GM18867 (cell line): ENCODE data around the gene RAB5A.
"Not testable (repeated sequence)": the region's sequence is repeated elsewhere in the genome, so short reads cannot be mapped to it uniquely, and the experiment has no call there.

ENCODE experiments used
- ATAC-seq: cut with Tn5 transposase; IDR thresholded peaks from one replicate; pipeline ENCODE4 v1.9.1; 2021; ENCODE audit warnings: mild to moderate bottlenecking, moderate library complexity; ENCODE audit not compliant: unreplicated experiment

Gene RAB5A

DNA sequence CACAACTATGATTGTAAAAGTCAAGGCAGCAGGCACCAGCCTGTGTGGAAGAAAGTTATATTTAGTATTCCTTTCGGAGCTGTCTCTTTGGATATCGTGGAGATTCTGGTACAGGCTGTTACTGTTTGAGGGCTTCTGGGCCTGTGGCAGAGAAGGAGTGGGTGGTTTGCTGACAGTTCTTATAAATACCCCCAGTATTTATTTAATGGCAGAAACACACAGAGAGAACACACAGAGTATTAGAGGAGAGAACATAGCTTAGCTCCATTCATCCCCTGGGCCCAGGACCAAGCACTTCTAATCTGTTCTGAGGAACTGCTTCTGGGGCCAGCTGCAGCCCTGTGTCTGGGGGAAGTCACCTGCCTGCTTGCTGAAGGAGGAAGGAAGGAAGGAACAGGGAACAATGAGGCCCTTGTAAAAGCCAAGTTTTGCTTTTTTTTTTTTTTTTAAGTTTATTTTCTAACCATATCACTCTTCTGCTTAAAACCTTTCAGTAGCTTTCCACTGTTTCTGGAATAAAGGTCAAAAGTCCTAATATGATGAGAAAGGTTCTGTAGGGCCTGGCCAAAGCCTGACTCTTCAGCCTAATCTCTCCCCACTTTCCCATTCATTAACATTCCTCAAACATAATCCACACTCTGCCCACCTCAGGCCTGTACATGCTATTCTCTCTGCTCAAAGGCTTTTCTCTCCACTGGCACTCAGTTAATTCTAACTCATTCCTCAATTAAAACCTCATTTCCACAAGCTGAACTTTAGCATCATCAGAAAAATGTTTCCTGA, 76.9 kb downstream of the RAB5A start:
- no peak for ATAC-seq

DNA sequence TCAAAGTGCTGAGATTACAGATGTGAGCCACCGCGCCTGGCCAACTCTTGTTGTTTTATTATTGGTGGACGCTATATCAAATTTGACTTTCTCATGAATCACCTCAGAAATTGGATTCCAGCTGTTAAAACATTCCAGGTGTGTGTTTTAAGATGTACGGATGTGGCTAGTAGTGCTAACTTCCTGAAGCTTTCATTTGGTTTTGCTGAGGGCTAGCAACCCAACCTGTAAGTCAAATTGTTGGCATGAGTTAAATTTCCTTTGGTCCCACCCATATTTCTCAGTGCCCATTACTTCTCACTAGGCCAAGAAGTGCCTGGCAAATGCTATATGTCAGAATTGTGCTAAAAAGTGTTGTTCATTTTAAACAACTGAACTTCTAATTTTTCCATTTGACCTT, 80.2 kb downstream of the RAB5A start:
- no peak for ATAC-seq

DNA sequence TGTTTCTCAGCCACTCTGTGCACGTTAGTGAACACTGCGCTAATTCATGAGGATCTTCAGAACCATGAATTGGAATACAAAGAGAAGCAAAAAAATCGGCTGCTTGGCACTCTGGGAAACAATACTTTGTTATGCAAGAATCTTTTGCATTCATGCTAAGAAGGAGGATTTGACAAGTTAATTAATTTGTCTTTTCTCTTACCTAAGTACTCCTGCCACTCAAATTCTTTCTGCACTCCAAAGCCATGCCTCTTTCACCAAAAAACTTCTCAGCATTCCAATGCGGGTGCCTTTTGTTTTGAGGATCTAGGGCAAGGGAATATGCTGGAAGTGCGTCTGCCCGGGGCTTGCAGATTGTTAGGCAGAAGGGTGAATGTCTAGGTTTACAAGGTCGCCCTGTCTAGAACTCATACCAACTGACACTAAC, 82.0 kb downstream of the RAB5A start:
- ATAC-seq = no peak

DNA sequence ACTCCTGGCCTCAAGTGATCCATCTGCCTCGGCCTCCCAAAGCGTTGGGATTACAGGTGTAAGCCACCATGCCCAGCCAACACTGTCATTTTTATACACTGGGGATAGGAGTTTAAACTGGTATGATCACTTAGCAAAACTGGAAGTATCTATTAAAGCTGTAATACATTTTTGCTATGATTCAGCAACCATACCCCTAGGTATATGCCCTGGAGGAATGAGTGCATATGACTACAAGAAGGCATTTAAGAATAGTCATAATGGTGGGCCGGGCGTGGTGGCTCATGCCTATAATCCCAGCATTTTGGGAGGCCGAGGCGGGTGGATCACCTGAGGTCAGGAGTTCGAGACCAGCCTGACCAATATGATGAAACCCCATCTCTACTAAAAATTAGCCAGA, 85.0 kb downstream of the RAB5A start:
- ATAC-seq = not testable (repeated sequence)
